Activated B cell treated with CpG ODN at 0.5 μM for 24 hours (primary cell): Measurements from ENCODE around the gene SLC5A5. TPM values are rescaled to one million over a fixed set of nuclear protein-coding genes. Genes with fewer than 3 reads are reported as not detected.
A peak's percentile ranks its signal among the peaks of the same experiment; 100 is the strongest.

Source experiments
- ATAC-seq: fragments of 200-7000 bp; cut with Tn5 transposase; one replicate; pipeline ENCODE4 v1.10.0; 2021; ENCODE audit warnings: low read depth, mild to moderate bottlenecking, moderate library complexity
- CTCF ChIA-PET: fragments of 350-600 bp; sonication (Branson Sonifier 250); formaldehyde crosslinking; loops from one replicate; lab custom pipeline; 2021; ENCODE audit warnings: antibody characterized with exemption; lab: Charles Lee
- POLR2A ChIA-PET: fragments of 350-600 bp; sonication (Branson Sonifier 250); formaldehyde crosslinking; loops from one replicate; lab custom pipeline; 2021; ENCODE audit warnings: antibody characterized with exemption; lab: Charles Lee
- DNase-seq: peaks from one replicate; pipeline ENCODE4 v3.0.0; 2022
- H3K27ac Mint-ChIP-seq: one replicate; pipeline ENCODE4 v1.8.0; 2020; ENCODE audit warnings: mixed read lengths
- H3K27me3 Mint-ChIP-seq: one replicate; pipeline ENCODE4 v1.8.0; 2021; ENCODE audit warnings: mixed read lengths
- H3K36me3 Mint-ChIP-seq: one replicate; pipeline ENCODE4 v1.8.0; 2021; ENCODE audit warnings: low read depth, mixed read lengths
- H3K4me1 Mint-ChIP-seq: one replicate; pipeline ENCODE4 v1.8.0; 2021; ENCODE audit warnings: mixed read lengths
- H3K4me3 Mint-ChIP-seq: one replicate; pipeline ENCODE4 v1.8.0; 2020; ENCODE audit warnings: mild to moderate bottlenecking, mixed read lengths
- H3K9me3 Mint-ChIP-seq: one replicate; pipeline ENCODE4 v1.8.0; 2020; ENCODE audit warnings: mixed read lengths
- intact Hi-C: fragments of 100-400 bp; cut with micrococcal nuclease; formaldehyde crosslinking; loops from one replicate; pipeline ENCODE4 v1.15.1; 2024
- total RNA-seq: library from RNA; stranded (reverse); gene quantifications from 2 replicates; pipeline ENCODE4 v1.2.3, GENCODE V29; 2022
- TF ChIP-seq, protein P1 (sequence below): fragments of 200-600 bp; IDR thresholded peaks from one replicate; pipeline ENCODE4 v1.8.0; 2022; ENCODE audit warnings: antibody characterized with exemption, mild to moderate bottlenecking

The SLC5A5 gene
- total RNA-seq, 1 donor from 2014 or later = 0.09 TPM

- DNase-seq (peak; percentile 87), ATAC-seq (peak; percentile 96)
- Mint-ChIP-seq H3K27me3 (no peaks in the 10 kb centered on the region), H3K9me3 (no peaks in the 10 kb centered on the region), H3K36me3 (peaks cover 8% of the 10 kb centered on the region), H3K4me1 (peaks cover 25% of the 10 kb centered on the region), H3K4me3 (peak within 1 kb of the TSS; percentile 88), H3K27ac (peak within 1 kb of the TSS; percentile 94)
- ChIA-PET CTCF (interaction anchor here (0.7 to 4.7 kb wide), 19 partner anchors 13 to 227 kb away, joined by 3 to 201 read pairs (median 4); partner anchors contain the start of genes JAK3, RPL18A and SLC5A5), POLR2A (interaction anchor here (0.5 to 5.0 kb wide), 34 partner anchors 15 to 590 kb away, joined by 3 to 299 read pairs (median 4); partner anchors contain the start of genes FCHO1, JAK3, RPL18A and SLC5A5)
- TF ChIP-seq, protein P1, sequence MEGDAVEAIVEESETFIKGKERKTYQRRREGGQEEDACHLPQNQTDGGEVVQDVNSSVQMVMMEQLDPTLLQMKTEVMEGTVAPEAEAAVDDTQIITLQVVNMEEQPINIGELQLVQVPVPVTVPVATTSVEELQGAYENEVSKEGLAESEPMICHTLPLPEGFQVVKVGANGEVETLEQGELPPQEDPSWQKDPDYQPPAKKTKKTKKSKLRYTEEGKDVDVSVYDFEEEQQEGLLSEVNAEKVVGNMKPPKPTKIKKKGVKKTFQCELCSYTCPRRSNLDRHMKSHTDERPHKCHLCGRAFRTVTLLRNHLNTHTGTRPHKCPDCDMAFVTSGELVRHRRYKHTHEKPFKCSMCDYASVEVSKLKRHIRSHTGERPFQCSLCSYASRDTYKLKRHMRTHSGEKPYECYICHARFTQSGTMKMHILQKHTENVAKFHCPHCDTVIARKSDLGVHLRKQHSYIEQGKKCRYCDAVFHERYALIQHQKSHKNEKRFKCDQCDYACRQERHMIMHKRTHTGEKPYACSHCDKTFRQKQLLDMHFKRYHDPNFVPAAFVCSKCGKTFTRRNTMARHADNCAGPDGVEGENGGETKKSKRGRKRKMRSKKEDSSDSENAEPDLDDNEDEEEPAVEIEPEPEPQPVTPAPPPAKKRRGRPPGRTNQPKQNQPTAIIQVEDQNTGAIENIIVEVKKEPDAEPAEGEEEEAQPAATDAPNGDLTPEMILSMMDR = no peak
- intact Hi-C loops = loop anchor here (1.0 to 5.0 kb wide), 6 partner anchors 62 to 480 kb away; partner anchors contain the start of gene RPL18A
Observed at GRCh38 chr19:17932485-17933338, 61.0 kb downstream of the SLC5A5 start, which contains the start of gene CCDC124. TSS of gene CCDC124 (plus strand) at chr19:17933015. CDS start at chr19:17936421, 3,406 bp downstream.

DNA sequence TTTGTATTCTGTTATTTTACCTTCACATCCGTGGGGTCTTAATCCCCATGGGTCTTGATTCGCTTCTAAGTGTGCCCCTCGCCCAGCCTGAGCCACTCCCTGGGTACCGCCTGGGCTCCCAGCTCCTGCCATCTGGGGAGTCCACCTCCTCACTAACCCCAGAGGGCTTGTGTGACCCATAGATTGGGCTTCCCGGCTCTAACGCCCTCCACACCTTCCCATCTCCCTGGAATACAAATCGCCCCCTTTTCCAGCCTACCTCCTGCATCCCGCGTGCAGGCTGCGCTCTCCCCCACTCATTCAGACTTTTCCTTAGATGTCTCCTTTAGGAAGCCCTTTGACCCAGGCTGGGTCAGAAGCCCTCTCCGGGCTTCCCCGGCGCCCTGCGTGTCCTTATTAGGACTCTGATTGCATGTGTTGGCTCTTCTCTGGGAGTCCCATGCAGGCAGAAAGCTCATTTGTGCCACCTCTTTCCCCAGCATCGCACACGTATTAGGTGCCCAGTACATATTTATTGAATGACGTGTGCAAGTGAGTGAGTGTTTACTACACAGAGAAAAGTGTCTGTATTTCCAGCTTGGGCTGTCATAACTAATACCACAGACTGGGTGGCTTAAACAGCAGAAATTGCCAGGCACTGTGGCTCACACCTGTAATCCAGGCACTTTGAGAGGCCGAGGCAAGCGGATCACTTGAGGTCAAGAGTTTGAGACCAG, 61.8 kb downstream of the SLC5A5 start:
- intact Hi-C loops = loop anchor here (2.0 to 5.0 kb wide), 4 partner anchors 156 to 481 kb away; no protein-coding TSS in a partner anchor
- ATAC-seq = no peak
- H3K4me3 Mint-ChIP-seq = peak overlapping the region; percentile 88

DNA sequence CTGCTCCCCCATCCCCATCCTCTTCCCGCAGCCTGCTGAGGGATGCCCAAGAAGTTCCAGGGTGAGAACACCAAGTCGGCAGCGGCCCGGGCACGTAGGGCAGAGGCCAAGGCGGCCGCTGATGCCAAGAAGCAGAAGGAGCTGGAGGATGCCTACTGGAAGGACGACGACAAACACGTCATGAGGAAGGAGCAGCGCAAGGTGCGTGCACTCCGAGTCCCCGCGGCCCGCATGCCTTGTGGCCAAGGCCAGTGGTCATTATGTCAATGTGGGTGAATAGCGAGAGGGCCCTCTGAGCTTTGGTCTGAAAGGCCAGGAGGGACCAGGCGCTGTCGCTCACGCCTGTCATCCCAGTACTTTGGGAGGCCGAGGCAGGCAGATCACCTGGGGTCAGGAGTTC, 64.6 kb downstream of the SLC5A5 start:
- TF ChIP-seq, protein P1 = no peak
- intact Hi-C loops = no loop called here
- H3K4me3 Mint-ChIP-seq = no peak overlapping the region
- CTCF ChIA-PET = interaction anchor here (0.7 to 7.6 kb wide), 4 partner anchors 9 to 77 kb away, joined by 4 to 227 read pairs (median 12); partner anchors contain the start of gene RPL18A
- POLR2A ChIA-PET = interaction anchor here (0.9 to 2.8 kb wide), 4 partner anchors 41 to 77 kb away, joined by 3 to 39 read pairs (median 12); partner anchors contain the start of gene RPL18A
- no peak overlapping the region for H3K27ac Mint-ChIP-seq
- ATAC-seq (no peak), DNase-seq (no peak)
- H3K4me1 Mint-ChIP-seq = peaks cover 24% of the 10 kb centered on the region
- H3K27me3 Mint-ChIP-seq = no peaks in the 10 kb centered on the region
- H3K9me3 Mint-ChIP-seq = no peaks in the 10 kb centered on the region
- H3K36me3 Mint-ChIP-seq = peaks cover 25% of the 10 kb centered on the region

More for the DNA sequence above, 61.8 kb downstream of the SLC5A5 start:
- H3K4me1 Mint-ChIP-seq = peaks cover 25% of the 10 kb centered on the region
- ChIA-PET POLR2A (interaction anchor here (0.6 to 5.0 kb wide), 25 partner anchors 14 to 459 kb away, joined by 3 to 299 read pairs (median 5); partner anchors contain the start of genes JAK3, RPL18A and SLC5A5), CTCF (interaction anchor here (0.7 to 4.7 kb wide), 13 partner anchors 12 to 178 kb away, joined by 3 to 201 read pairs (median 5); partner anchors contain the start of genes RPL18A and SLC5A5)
- H3K9me3 Mint-ChIP-seq = no peaks in the 10 kb centered on the region
- H3K27ac Mint-ChIP-seq = peak overlapping the region; percentile 94
- no peak for DNase-seq
- peaks cover 12% of the 10 kb centered on the region for H3K36me3 Mint-ChIP-seq
- H3K27me3 Mint-ChIP-seq = no peaks in the 10 kb centered on the region
- TF ChIP-seq, protein P1 = no peak

DNA sequence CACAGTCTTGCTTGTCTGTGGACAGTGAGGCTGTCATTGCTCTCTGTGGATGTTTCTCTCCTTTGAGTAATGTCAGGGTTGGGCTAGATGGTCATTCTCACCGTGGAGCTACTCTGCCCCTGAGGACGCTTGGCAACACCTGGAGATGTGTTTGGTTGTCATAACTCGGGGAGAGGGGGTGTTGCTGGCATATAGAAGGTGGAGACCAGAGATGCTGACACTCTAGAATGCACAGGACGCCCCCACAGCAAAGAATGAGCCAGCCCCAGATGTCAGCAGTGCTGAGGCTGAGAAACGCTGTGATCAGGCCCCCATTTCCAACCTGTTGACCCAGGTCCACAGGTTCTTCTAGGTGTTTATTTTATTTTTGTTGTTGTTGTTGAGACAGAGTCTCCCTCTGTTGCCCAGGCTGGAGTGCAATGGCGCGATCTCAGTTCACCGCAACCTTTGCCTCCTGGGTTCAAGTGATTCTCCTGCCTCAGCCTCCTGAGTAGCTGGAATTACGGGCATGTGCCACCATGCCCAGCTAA, 65.7 kb downstream of the SLC5A5 start:
- DNase-seq = no peak
- Mint-ChIP-seq H3K36me3 (peaks cover 32% of the 10 kb centered on the region), H3K4me1 (peaks cover 15% of the 10 kb centered on the region), H3K27ac (no peak overlapping the region), H3K9me3 (no peaks in the 10 kb centered on the region), H3K4me3 (no peak overlapping the region), H3K27me3 (no peaks in the 10 kb centered on the region)
- TF ChIP-seq, protein P1 = no peak
- intact Hi-C loops = no loop called here
- POLR2A ChIA-PET = interaction anchor here (1.0 to 2.8 kb wide), 7 partner anchors 58 to 119 kb away, joined by 3 to 39 read pairs (median 4); partner anchors contain the start of genes JAK3 and RPL18A
- no peak for ATAC-seq
- CTCF ChIA-PET = interaction anchor here (1.1 to 7.6 kb wide), 14 partner anchors 12 to 314 kb away, joined by 3 to 227 read pairs (median 4); partner anchors contain the start of gene RPL18A
